ENCODE results near the gene NES. TPM values are rescaled to one million over a fixed set of nuclear protein-coding genes. Genes with fewer than 3 reads are reported as not detected.

NES gene
- total RNA-seq, 1 donor from 2014 or later = 265 TPM

DNA sequence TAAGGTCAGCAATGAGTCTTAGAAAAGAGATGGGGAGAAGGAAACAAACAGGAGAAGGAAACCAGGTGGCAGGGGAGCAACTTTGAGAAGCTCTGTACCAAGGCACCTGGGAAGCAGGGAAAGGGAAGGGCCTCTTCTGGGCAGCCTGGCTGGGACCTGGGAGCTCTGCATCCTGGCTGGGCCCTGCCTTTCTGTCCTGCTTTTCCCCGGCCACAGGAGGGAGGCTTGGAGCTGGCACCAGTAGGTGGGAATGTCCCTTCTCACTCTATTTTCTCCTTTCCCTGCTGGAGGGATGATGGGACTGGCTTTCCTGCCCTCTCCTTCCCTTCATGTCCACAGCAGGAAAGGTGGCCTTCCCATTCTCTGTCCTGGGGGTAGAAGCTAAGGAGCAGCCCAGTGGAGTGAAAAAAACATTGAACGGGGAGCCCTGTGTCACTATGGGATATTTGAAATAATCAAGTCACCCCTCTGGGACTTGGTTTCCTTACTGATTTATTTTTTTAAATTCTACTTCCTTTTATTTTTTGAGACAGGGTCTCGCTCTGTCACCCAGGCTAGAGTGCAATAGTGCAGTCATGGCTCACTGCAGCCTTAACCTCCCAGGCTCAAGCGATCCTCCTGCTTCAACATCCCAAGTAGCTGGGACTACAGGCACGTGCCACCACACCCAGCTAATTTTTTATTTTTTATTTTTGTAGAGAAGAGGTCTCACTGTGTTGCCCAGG lies 5.1 kb upstream of the NES start:
- DNase-seq (ENCODE audit: low read depth, low spot score) = no peak

DNA sequence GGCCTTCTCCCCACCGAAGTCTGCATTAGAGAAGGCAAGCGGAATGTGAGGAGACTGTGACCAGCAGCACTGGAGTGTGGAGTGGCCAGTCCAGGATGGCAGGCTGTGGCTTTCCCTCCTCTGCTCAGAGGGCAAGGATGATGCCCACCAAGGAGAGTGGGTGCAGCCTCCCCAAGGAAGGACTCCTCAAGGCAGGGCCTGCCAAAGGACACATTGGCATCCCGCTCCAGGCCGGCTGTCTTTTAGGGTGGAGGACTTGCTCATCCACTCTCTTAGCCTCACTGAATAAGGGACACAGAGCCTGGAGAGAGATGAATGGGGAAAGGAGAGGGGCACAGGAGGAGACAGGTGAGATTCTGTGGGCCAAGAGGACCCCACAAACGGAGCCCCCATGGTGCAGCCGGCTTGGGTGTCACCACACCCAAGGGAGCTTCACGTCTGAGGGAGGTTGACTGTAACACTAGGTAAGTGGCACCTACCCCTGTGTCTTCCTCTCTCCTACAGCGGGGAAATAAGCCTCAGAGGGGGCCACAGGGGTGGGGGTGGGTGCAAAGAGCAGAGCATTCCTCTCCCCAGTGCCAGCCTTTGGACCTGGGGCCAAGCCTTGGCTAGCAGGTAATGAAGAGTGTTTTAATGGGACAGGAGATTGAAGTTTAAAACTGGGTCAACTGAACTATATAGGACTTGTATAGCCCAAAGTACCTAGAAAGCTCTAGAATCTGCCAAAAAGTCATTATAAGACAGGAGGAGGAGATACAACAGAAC lies 4.2 kb upstream of the NES start:
- no peaks in the 10 kb centered on the region for H3K36me3 Mint-ChIP-seq (ENCODE audit: low read depth)
- no peak overlapping the region for H3K4me3 Mint-ChIP-seq
- peaks cover 21% of the 10 kb centered on the region for H3K4me1 Mint-ChIP-seq
- TF ChIP-seq, protein P1, sequence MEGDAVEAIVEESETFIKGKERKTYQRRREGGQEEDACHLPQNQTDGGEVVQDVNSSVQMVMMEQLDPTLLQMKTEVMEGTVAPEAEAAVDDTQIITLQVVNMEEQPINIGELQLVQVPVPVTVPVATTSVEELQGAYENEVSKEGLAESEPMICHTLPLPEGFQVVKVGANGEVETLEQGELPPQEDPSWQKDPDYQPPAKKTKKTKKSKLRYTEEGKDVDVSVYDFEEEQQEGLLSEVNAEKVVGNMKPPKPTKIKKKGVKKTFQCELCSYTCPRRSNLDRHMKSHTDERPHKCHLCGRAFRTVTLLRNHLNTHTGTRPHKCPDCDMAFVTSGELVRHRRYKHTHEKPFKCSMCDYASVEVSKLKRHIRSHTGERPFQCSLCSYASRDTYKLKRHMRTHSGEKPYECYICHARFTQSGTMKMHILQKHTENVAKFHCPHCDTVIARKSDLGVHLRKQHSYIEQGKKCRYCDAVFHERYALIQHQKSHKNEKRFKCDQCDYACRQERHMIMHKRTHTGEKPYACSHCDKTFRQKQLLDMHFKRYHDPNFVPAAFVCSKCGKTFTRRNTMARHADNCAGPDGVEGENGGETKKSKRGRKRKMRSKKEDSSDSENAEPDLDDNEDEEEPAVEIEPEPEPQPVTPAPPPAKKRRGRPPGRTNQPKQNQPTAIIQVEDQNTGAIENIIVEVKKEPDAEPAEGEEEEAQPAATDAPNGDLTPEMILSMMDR (conservative IDR thresholded peaks at IDR 0.05) = no peak
- no peaks in the 10 kb centered on the region for H3K9me3 Mint-ChIP-seq
- no peak for DNase-seq (ENCODE audit: low read depth, low spot score)
- H3K27ac Mint-ChIP-seq (ENCODE audit: unreplicated experiment) = no peak overlapping the region
- H3K27me3 Mint-ChIP-seq (ENCODE audit: low read depth) = peaks cover 10% of the 10 kb centered on the region

More for the DNA sequence above, 5.1 kb upstream of the NES start:
- Mint-ChIP-seq H3K36me3 (ENCODE audit: low read depth) (no peaks in the 10 kb centered on the region), H3K4me3 (no peak overlapping the region), H3K4me1 (peaks cover 19% of the 10 kb centered on the region), H3K27ac (ENCODE audit: unreplicated experiment) (no peak overlapping the region), H3K27me3 (ENCODE audit: low read depth) (peaks cover 10% of the 10 kb centered on the region), H3K9me3 (no peaks in the 10 kb centered on the region)
- TF ChIP-seq, protein P1 (conservative IDR thresholded peaks at IDR 0.05) = no peak

- Mint-ChIP-seq H3K27me3 (ENCODE audit: low read depth) (peaks cover 10% of the 10 kb centered on the region), H3K4me1 (peaks cover 30% of the 10 kb centered on the region), H3K4me3 (peak overlapping the region; percentile 9), H3K9me3 (no peaks in the 10 kb centered on the region), H3K36me3 (ENCODE audit: low read depth) (no peaks in the 10 kb centered on the region), H3K27ac (ENCODE audit: unreplicated experiment) (no peak overlapping the region)
- TF ChIP-seq, protein P1 (conservative IDR thresholded peaks at IDR 0.05) = no peak
- DNase-seq (ENCODE audit: low read depth, low spot score) = no peak
Measured at GRCh38 chr1:156680056-156680455, 2.8 kb upstream of the NES start.

GRCh38 chr1:156677616-156678596 lies 699 bp upstream of the NES start:
- peak; percentile 67 for DNase-seq (ENCODE audit: low read depth, low spot score)
- no peaks in the 10 kb centered on the region for H3K9me3 Mint-ChIP-seq
- H3K27ac Mint-ChIP-seq (ENCODE audit: unreplicated experiment) = peak overlapping the region; percentile 85
- peaks cover 18% of the 10 kb centered on the region for H3K27me3 Mint-ChIP-seq (ENCODE audit: low read depth)
- TF ChIP-seq, protein P1 (conservative IDR thresholded peaks at IDR 0.05) = peak; percentile 85
- H3K36me3 Mint-ChIP-seq (ENCODE audit: low read depth) = peaks cover 10% of the 10 kb centered on the region
- H3K4me3 Mint-ChIP-seq = peak overlapping the region; percentile 87
- H3K4me1 Mint-ChIP-seq = peaks cover 45% of the 10 kb centered on the region

Data from neural crest cell (in vitro differentiated cells).